G401 (cell line): Measurements from ENCODE around the gene DHRS7C. TPM values are rescaled to one million over a fixed set of nuclear protein-coding genes. Genes with fewer than 3 reads are reported as not detected.

Experiments used
- DNase-seq: peaks from one replicate; pipeline ENCODE4 v3.0.0-alpha.2; 2015; ENCODE audit warnings: low spot score
- in situ Hi-C: cut with HindIII; loops from 2 replicates; pipeline ENCODE4 v1.10.0; 2016; ENCODE audit warnings: low sequenced_read_pairs, mixed read lengths
- total RNA-seq: library from RNA; depleted of rRNA; stranded (reverse); fragments of >200 nt; shearing (Covaris generic); gene quantifications from 2 replicates; pipeline ENCODE4 v1.2.3, GENCODE V29; 2014; rRNA removed

DHRS7C gene, protein sequence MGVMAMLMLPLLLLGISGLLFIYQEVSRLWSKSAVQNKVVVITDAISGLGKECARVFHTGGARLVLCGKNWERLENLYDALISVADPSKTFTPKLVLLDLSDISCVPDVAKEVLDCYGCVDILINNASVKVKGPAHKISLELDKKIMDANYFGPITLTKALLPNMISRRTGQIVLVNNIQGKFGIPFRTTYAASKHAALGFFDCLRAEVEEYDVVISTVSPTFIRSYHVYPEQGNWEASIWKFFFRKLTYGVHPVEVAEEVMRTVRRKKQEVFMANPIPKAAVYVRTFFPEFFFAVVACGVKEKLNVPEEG
- total RNA-seq: not detected in 2 replicates

DNA sequence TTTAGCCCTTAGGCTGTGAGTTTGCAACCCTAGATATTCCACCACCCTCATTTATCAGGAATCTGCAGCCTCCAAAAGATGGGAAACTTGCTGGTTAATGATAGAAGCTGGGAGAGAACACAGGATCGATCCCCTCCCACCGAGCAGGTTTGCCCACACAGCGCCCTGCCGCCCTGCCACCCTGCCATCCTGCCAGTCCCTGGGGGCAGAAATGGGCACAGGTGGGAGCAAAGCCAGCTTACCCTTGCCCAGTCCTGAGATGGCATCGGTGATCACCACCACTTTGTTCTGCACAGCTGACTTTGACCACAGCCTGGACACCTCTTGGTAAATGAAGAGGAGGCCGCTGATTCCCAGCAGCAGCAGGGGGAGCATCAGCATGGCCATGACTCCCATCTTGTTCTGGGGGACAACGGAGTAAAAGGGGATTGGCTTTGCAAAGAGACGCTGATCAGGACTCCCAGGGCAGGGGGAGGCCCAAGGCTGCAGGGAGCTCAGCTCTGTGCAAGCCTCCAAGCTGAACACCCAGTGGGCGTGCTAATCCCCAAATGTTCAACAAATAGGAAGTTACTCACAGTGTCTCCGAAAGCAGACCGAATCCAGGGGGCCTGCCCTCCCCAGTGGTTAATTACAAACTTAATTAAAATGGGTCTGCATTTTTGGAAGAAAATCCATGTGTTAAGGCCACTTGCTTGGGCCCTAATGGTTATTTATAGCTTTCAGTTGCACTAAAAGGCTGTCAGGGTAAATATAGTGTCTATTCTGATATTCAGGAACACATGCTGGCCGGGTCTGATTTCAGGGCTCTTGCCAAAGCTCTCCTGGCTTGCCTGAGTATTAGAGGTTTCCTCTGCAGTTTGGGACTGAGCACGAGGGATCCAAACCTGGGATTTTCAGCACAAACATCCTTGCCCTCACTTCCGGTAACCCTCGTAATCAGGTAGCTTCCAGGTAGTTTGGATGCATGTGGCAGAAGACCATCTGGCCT lies at the start of gene DHRS7C:
Gene DHRS7C (minus strand): TSS at position 704 of the 988 bp plus-strand sequence. CDS start 308 bp downstream, at position 396.
- in situ Hi-C loops: no loop called here
- peak; percentile 54 for DNase-seq

DNA sequence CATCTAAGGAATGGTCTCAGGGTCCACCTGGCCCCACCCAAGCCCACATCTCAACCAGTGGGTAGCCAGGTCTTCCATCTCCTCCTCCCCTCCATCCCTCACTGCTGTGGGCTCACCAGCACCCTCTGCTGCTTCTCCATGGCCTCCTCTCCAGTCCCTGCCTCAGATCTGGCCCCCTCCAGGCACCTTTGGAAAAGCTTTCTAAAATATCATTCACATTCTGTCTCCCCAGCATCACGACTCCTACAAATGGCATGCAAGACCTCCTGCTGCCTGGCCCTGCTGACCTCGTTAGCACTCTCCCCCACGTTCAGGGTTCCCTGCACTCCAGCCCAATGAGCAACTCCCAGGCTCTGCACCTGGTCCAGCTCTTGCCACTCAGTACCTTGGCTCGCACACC lies 48.0 kb upstream of the DHRS7C start:
- in situ Hi-C loops: no loop called here
- DNase-seq: no peak

DNA sequence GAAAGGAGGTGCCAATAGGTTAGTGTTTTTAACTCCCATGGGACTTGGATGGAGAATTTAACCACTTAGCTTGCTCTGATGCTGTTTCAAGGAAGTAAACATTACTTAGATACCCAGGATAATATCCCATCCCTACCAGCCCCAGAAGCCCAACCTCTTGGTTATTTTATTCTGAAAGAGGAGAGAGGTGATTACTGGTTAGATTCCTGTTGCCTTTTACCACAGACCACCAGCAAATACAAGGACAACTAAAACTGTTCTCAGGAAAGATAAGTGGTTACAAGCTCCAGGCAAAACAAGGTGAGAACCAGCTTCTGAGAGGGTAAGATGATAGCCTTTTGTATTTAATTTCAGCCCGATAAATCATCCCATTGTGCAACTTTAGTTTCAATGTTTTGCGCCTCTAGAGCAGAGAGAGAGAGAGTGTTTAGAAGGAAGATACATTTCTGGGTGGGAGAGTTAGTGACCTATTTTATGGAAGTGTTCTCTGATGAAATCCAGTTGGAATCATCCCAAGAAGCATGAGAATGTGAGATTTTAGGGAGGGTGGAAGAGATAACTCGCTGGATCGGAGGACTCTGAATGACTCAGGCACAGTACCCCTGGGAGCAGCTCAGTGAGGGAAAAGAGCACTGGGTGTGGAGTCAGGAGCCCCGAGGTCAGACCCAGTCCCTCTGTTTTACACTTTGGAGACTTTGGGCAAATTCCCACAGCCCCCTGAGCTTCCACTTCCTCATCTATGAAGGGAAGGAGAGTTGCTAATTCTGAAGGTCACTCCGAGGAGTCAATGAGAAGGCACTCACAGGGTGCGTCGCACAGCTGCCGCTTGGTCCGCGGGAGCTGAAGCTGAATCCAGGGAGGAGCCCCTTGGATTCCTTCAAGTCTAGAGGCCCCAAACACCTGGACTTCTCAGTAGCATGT lies 46.4 kb upstream of the DHRS7C start:
- DNase-seq: no peak
- in situ Hi-C loops: no loop called here

DNA sequence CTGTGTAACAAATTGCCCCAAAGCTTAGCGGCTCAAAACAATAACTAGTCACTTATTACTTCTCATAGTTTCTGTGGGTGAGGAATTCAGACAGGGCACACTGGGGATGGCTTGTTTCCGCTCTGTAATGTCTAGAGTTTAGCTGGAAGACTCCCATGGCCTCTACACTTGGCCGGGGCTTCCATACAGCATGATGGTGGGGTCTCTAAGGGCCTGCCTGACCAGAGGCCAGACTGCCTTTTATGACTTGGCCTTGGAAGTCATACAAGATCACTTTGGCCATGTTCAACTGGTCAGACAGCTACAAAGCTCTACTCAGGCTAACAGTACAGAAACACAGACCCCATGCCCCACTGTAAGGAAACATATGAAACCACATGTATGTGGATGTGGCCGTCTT lies 42.5 kb upstream of the DHRS7C start:
- no peak for DNase-seq
- in situ Hi-C loops: no loop called here

DNA sequence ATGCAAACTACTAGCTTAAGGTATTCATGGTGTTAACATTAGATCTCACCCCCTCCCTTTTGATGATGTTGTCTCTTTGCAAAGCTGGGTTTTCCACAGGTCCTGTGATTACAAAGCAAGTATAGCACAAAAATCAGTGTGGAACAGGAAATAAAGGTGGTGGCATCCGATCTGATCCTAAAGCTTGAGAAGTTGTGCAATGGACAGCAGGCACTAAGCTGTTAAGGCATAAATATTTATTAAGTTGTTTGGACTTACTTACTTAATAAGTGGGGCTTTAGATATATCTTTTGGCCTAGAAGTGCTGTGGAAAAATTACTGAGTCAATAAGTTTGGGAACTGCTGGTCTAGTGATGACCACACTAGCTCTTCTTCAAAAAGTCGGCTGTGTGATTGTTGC lies 39.3 kb upstream of the DHRS7C start:
- in situ Hi-C loops: no loop called here
- DNase-seq: no peak

DNA sequence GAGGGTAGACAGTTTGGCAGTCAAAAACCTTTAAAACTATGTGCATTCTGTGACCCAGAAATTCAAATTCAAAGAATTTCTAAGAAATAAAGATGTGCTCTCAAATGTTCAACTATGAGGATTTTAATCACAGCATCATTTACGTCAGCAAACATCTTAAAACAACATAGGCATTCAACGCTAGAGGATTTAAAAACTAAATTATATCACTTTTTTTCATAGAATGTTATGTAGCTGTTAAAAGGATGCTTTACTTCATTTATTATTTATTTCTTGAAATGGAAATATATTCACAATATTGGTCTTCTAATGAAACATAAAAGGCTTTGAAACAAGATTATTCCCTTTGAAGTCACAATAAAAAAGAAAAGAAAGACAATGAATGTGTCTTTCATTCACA lies 38.0 kb upstream of the DHRS7C start:
- no peak for DNase-seq
- in situ Hi-C loops: no loop called here

DNA sequence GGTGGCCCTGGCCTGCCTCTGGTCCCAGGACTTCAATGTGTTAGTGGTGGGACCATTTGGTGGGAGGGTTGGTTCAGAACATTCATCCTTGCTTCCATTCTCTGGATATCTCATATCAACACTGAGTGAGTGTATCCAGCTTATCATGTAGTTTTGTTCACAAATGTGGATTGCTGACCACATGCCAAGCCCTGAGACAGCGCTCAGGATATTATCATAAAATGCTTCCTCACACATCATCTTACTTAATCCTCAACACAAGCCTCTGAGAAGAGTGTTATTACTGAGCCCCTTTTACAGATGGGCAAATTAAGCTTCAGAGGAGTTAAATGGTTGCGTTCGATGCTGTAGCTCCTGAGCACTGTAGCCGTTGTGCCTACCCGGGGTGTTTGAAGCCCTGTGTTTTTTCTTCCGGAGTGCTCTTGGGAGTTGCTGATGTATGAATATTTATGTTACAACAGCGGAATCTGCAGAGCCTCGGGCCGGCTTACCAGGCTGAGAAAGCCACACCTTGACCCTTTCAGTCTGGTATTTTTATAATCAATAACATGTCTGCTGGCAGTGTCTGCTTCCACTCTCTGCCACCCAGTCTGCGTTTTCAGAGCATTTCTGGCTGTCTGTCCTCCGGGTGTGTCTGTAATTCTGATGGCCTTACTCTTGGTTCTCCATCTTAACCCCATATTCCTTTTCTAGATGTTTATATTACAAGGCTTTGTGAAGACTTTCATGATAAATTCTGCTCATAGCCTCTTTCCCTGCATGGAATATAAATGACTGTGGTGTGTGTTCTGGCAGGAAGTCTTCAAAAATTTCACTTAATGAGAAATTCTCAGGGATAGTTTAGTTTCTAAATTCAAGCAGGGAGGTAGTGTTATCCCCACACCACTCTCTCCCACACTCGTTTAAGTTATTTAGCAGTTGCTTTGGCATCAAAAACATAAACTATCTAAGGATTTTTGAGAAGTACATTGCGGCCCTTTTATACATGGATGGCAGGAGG lies 37.2 kb upstream of the DHRS7C start:
- in situ Hi-C loops: no loop called here
- DNase-seq: no peak

DNA sequence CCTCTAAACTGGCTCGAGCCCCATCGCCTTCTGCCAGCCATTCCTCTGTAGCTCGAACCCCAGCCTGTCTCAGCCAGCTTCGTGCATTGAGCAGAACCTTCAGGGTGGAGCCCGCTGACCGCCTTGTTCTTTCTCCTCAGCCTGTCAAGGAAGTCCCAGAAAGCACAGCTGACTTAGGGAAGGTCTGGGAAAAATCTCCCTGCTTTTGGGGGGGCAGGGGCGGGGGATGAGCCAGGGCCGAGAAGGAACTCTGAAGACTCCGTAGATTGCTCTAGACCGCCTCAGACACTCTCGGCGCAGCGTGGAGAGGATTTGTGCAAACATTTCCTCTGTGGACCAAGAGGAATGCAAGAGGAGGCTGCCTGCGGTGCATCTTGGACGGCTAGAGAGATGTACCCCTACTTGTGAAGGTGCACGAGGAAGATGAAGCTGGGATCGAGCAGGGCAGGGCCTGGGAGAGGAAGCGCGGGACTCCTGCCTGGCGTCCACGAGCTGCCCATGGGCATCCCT lies 34.3 kb upstream of the DHRS7C start, which contains the start of gene GLP2R:
Gene GLP2R (plus strand): TSS at position 284 of the 510 bp plus-strand sequence. CDS start 140 bp downstream, at position 424.
- in situ Hi-C loops: no loop called here

DNA sequence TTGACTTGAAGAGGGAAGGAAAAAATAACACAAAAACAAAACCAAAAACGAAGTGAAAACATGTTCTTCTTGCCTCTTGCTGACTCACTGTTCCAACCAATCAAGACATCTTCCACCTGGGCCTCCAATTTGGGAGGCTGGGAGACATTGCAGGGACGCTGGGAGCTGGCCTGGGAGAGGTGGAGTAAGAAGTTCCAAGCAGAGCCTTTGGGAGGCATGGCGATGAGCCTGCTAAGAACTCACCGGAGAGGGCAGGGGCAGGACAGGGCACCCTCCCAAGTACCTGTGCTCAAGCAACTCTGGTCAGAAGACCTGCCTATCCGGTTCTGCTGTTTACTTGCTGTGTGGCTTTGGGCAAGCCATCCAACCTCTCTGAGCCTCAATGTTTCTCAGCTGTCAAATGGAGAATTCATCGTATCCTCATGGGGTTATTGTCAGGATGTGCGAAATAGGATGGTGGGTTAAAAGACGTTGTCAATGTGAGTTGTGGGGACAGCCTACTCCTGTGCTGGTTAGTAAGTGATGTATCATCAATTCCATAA lies 33.5 kb upstream of the DHRS7C start:
- in situ Hi-C loops: no loop called here
- DNase-seq: no peak

More for the DNA sequence above, 34.3 kb upstream of the DHRS7C start, which contains the start of gene GLP2R:
- DNase-seq: no peak

DNA sequence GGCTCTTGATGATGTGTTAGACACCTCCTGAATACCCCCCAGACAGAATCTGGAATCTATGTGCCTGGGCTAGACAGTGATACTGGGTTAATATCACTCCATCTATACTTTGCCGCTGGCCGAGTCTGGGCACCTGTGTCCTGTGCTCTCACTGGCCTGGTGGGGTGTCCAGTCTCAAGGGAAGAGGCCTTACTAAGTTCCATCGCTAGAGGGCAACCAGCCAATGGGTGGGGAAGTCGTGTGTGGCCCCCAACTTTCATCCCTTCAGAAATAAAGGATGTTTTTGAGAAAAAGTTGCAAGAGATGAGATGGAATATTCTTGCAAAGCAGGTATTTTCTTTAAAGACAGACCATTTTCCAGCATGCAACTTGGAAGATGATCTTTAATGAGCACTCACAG lies 32.7 kb upstream of the DHRS7C start:
- in situ Hi-C loops: no loop called here
- no peak for DNase-seq

DNA sequence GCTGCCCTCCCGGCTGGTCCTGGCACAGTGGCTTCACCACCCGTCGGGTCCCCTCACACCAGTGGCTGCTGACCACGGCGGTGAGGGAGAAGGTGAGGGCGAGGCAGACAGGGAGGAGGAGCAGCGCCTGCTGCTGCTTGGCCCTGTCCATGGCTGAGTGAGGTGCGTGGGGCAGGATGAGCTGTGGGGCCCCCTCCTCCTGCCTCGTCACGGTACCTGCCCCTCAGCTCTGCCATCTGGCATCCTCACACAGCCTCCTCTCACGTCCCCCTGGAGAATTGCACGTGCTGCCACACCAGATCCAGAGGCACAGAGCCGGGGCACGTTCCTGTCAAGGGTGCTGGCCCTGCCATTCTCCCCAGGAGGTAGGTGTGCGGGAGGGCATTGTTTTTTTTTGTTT lies 30.5 kb upstream of the DHRS7C start, which contains the start of gene GSG1L2:
Gene GSG1L2 (minus strand): TSS at position 159 of the 400 bp plus-strand sequence. CDS start 8 bp downstream, at position 151.
- in situ Hi-C loops: no loop called here
- DNase-seq: no peak

DNA sequence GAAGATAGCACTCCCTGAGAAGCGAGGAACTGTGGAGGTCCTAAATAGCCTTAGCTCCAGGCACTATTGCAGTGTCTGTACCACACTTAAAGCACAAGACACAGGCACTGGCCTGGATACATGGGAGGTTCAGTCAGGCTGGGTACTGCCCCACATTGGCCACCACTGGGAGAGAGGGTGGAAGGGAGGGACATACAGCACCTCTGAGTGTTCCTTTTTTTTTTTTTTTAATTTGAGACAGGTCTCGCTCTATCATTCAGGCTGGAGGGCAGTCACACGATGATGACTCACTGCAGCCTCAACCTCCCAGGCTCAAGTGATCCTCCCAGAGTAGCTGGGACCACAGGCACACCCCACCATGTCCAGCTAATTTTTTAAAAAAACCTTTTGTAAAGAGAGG lies 29.1 kb upstream of the DHRS7C start:
- no peak for DNase-seq
- in situ Hi-C loops: no loop called here

DNA sequence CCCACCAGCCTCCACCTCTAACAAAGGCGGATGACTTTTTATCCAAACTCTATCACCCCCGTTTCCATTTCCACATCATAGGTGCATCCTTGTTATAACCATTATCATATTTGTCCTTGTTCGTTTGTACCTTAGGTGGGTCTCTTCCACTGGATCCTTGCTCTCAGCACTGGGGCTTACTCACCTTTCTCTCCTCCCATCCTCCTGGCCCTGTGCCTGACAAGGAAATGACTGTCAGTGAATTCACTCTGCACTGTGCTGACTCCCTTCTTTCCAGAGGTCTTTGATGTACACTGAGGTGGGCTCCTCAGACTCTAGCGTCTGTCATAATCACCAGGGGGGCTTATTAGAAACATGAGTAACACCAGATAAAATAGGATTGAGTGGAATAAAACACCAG lies 27.4 kb upstream of the DHRS7C start:
- in situ Hi-C loops: no loop called here
- no peak for DNase-seq

DNA sequence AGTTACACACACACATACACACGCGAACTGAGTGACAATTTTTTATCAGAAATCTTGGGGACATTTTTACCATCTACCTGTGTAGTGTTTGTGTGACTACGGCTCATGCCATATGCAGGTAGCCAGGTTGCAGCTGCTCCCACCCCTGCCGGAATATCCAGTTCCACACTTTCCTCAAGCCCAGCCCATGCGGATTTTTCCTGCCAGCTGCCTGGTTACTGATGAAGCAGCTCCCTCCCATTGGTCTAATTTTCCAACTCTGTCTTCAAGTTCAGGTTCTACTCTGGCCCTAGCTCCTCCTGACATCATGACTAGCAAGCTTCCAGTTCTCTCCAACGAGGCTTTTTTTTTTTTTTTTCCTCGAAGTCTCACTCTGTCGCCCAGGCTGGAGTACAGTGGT lies 25.7 kb upstream of the DHRS7C start:
- in situ Hi-C loops: no loop called here
- peak; percentile 23 for DNase-seq

DNA sequence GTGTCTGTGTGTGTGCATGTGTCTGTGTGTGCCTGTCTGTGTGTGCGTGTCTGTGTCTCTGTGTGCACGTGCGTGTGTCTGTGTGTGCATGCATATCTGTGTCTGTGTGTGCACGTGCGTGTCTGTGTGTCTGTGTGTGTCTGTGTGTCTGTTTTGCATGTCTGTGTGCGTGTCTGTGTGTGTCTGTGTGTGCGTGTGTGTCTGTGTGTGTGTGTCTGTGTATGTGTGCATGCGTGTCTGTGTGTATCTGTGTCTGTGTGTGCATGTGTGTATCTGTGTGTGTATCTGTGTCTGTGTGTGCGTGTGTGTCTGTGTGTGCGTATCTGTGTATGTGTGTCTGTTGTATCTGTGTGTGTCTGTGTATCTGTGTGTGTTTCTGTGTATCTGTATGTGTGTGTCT lies 25.1 kb upstream of the DHRS7C start:
- DNase-seq: no peak
- in situ Hi-C loops: no loop called here

DNA sequence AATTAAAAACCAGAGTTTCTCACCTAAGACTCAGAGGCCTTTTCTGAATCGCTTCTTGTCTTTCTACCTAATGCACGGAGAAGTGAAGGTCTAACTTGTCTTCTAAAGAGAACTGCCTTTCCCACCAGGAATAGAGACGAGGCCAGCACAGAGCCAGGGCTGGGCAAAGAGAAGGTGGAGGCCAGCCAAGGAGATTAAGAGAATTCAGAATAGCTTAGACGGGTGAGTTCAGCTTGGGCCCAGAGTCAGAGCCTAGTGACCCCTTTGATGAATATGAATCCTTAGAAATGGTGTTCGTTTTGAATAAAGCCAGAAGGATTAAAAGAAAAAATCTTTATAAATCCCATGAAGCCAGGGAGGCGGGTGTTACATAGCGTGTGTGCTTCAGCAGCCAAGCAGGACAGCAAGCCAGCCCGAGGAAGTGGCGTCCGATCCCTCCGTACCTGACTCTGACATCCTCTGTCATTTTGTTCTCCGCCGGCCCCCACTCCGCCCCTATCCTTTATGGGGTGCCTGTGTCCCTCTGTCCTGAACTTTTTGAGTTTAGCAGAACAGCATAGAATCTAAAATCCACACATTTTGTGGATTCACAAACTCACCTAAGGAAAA lies 23.0 kb upstream of the DHRS7C start:
- no peak for DNase-seq
- in situ Hi-C loops: no loop called here

DNA sequence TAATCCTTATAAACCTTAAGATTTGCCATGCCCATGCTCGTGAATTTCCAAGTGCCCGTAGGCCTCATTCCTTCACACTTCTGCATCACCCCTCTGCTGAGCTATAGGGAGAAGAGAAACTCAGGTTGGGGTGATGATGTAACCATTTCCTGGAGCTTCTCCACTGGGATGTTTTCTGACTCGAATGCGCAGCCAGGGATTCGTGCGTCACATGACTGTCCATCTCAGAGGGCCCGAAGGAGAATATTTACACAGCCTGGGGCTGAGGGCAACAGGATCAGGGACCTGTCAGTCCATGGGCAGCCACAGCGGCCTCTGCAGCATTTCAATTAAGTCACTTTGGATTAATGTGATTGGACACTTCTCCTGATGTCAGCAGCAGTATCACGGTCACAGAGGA lies 21.8 kb upstream of the DHRS7C start:
- in situ Hi-C loops: no loop called here
- DNase-seq: no peak
